ENCODE data around the gene PBX2.
"Not testable (repeated sequence)": the region's sequence is repeated elsewhere in the genome, so short reads cannot be mapped to it uniquely, and the experiment has no call there.

PBX2 gene

GRCh38 chr6:32202186-32202585 lies 12.2 kb upstream of the PBX2 start:
- no peak for DNase-seq (ENCODE audit: low spot score)

DNA sequence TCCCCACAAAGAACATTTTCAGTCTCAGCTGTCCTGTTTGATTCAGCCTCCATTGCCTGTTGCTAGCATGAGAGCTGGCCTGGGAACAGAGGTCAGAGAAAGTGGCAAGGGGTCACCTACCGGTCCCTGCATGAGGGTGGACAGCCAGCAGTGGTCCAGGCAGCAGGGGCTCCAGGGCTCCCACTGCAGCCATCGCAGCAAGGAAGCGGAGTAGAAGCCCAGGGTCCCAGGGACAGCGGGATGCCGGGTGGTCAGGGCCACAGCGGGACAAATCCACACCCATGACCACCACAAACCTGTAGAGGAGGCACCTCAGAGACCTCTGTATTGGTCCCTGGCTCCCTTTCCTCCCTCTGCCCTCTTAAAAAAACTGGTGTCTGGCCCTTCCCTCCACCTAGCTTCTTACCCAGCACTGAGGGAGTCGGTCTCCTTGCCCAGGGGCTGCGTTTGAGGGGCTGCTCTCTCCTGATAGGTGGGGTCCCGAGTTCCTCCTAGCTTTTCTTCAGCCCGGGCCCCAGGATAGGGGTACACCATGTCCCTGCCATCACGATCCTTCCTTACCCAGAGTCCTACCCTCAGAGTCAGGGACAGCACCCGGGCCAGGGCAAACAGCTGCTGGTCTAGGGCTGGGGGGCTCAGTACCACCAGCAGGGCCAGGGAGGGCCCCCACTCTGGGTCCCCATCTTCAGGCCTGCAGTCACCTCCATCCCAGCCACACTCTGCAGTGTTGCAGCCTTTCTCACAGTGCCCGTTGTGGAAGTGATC lies 10.9 kb upstream of the PBX2 start:
- no peak for DNase-seq (ENCODE audit: low spot score)

- no peak for DNase-seq (ENCODE audit: low spot score)
Observed at GRCh38 chr6:32198866-32199265, 8.9 kb upstream of the PBX2 start.

DNA sequence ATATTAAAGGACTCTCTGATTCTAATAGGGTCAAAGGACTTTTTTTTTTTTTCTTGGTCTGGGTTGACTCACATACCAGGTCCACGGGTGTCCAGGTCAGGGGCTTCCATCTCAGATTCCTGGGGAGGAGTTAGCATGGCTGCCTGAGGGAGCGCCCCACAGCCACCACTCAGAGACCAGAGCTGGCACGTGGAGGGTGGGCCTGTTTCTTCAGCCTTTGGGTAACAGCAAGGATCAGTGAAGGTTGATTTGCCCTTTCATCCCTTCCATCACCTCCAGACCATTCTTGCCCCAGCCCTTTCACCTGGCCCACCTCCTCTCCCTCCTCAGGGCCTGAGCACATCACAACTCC lies 8.3 kb upstream of the PBX2 start:
- no peak for DNase-seq (ENCODE audit: low spot score)

- DNase-seq (ENCODE audit: low spot score), result peak; percentile 51
Observed at GRCh38 chr6:32196682-32197616, 6.9 kb upstream of the PBX2 start.

- DNase-seq (ENCODE audit: low spot score), result peak; percentile 97
Observed at GRCh38 chr6:32195902-32196681, 6.1 kb upstream of the PBX2 start.

GRCh38 chr6:32195652-32195901 lies 5.6 kb upstream of the PBX2 start:
- peak; percentile 100 for DNase-seq (ENCODE audit: low spot score)

DNA sequence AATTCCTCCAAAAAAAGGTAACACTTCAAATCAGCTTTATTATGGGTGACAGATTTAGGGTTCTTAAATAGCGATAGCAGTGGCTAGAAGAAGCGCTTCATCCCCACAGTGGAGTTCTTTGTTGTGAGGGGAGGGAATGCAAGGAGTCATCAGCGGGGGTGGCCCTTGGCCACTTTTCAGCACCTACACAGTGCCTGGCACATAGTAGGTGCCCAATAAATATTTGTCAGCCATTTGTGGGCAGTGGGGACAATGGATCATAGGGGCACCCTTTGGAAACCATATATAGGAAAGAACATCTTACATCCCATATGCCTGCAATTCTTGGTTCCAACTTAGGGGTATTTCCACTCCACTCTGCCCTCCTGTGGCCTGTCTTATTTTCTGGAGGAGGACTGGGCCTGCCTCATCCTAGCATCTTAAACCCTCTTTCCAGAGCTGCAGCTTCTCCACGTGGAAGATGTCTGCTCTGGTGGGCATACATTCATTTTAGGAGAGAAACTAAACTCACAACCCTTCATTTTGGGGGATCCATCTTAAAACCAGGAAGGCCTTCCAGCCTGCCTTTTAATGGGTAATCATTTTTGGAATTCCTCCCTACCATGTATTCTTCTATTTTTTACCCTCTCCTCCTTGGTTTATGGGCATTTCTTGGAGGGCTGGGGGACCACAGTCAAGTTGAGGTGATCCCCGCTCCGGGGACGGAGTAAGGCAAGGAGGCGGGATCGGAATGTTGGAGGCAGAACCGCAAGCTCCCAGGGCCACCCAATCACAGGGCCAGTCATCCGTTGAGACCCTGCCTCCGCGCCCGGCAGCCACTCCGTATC lies 5.0 kb upstream of the PBX2 start:
- peak; percentile 76 for DNase-seq (ENCODE audit: low spot score)

DNA sequence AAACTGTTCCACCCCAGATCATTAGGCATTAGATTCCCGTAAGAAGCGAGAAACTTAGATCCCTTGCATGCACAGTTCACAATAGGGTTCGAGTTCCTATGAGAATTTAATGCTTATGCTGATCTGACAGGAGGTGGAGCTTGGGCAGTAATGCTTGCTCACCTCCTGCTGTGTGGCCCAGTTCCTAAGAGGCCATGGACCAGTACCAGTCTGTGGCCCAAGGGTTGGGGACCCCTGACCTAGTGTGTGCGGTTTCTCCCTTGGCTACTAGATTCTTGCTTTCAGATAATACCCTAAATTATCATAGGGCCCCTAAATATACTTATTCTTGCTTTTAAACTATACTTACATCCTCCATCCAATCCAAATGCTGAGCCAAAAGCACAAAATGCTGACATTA lies 4.4 kb upstream of the PBX2 start:
- no peak for DNase-seq (ENCODE audit: low spot score)

- DNase-seq (ENCODE audit: low spot score), result not testable (repeated sequence)
Observed at GRCh38 chr6:32193096-32193495, 3.1 kb upstream of the PBX2 start.

GRCh38 chr6:32192608-32193039 lies 2.6 kb upstream of the PBX2 start, which contains the start of gene GPSM3:
Gene GPSM3 (minus strand): TSS chr6:32192643. CDS start chr6:32192513, 130 bp downstream.
- DNase-seq (ENCODE audit: low spot score), result no peak

- DNase-seq (ENCODE audit: low spot score), result no peak
Observed at GRCh38 chr6:32191696-32192607, 1.9 kb upstream of the PBX2 start.

DNA sequence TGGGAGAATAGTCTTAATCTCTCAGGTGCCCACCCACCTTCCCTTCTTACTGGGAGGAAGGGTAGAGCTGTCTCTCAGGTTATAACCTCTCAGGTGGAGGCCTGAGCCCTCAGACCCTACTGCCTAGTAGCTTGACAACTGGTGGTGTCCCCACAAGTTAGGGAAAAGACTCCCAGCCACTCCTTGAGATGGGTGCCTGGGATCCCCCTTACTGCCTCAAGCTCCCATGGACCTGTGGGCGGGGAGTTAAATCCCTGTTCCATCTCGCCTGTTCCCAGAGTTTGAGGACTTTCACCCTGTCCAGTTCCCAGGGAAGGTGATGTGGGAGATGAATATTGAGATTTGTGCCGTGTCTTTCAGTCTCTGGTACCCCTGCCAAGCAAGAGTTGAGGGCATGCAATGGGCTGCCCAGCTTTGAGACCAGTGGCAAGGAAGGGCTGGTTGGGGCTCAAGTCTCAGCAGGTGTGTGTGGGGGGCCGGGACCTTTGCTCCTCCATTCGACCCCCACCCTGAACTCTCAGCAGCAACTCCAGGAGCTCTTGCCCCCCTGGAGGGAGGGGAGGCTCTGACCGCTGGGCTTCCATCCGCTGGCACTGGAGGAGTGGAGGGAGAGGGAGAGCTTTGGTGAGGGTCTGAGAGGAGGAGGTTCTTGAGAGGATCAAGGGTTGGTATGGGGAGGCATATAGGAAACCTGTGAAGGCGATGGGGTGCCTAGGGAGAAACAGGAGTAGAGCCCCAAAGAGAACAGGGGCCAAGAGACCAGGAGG lies 1.1 kb upstream of the PBX2 start:
- DNase-seq (ENCODE audit: low spot score), result no peak

DNA sequence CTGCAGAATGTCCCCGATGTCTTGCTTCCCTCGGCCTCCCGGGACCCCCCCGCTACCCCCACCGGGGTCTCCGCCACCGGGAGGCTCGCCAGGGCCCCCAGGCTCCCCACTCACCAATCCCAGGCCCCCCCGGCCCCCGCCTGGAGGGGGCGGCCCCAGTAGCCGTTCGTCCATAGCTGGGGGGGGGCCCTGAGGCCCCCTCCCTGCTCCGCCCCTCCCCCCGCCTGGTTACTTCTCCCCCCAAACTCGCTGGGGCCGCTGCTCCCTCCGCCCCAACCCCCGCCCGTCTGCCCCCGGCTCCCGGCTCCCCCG lies 304 bp downstream of the PBX2 start:
- no peak for DNase-seq (ENCODE audit: low spot score)

- peak; percentile 22 for DNase-seq (ENCODE audit: low spot score)
Observed at GRCh38 chr6:32189069-32189741, 797 bp downstream of the PBX2 start.

DNA sequence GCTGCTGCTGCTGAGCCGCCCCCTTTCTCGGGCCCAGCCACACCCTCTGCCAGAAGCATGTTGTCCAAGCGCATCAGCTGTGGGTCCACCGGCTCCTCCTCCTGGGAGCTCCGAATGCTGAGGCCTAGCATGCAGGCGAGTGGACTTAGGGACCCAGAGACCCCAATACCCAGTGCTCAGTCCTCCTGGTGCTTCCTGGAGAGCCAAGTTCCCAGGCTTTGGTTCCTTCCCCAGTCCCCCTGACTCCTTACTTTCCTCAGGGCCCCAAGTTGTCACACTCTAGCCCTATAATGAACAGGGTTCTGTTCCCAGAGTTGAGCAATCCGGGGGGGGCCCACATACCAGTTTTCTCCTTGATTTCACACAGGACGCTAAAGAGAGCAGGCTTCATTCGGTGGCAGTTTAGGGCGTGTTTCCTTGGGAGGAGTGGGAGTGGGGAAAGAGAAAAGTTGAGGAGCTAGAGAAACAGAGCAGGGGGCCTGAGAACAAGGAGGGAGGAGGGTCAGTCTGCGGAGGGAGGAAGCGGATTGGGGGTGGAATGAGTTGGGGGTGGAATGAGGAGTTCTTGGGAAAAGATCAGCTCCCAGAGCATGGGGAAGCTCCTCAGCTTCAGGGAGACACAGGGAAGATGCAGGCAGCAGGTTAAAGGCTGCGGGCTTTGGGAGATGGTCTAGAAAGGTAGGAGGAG lies 1.5 kb downstream of the PBX2 start:
- DNase-seq (ENCODE audit: low spot score), result no peak

- not testable (repeated sequence) for DNase-seq (ENCODE audit: low spot score)
Observed at GRCh38 chr6:32187725-32188380, 2.1 kb downstream of the PBX2 start.

DNA sequence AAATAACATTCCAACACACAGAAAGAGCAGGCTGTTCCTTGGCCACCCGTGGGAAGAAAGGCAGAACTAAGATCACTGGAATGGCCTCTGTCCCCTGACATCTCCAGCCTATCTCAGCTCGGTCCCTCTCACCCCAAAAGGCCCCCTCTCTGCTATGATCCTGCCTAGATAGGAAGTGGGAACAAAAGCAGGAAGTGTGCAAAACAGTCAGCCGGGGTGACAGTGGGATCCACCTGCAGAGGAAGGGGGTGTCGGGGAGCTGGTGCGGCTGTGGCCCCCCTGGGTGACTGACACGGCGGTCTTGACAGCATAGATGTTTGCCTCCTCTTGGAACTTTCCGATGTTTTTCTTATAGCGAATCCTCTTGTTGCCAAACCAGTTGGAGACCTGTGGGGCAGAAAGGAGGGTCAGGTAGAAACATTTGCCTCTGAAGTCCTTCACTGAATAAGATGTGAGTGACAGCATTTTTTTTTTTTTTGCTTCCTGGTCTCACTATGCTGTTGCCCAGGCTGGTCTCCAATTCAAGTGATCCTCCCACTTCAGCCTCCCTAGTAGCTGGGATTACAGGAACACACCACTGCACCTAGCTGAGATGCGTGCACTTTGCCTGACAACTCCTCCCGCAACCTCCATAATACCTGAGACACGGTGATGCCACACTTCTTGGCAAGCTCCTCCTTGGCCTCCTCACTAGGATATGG lies 2.8 kb downstream of the PBX2 start:
- DNase-seq (ENCODE audit: low spot score), result no peak

All from globus pallidus (tissue), 1 donor.